Mammary epithelial cell (primary cell): ENCODE measurements around the gene FBLN2.
"Not testable (repeated sequence)": the region's sequence is repeated elsewhere in the genome, so short reads cannot be mapped to it uniquely, and the experiment has no call there.

Experiments used
- CTCF ChIP-seq, 2 donors: IDR thresholded peaks in 1 of 2; conservative IDR thresholded peaks in 1 of 2; 2 replicates each; pipeline ENCODE4 v1.5.1; 2011 to 2012; ENCODE audit warnings: inconsistent platforms in 2 of 2, low read length in 2 of 2, mild to moderate bottlenecking in 2 of 2, control low read depth in 1 of 2, low read depth in 1 of 2; ENCODE audit not compliant: insufficient read depth in 1 of 2; ENCODE audit errors: extremely low read depth in 1 of 2
- EZH2 ChIP-seq: IDR thresholded peaks from 2 replicates; pipeline ENCODE4 v1.6.1; 2012; ENCODE audit warnings: low read length, inconsistent platforms, borderline replicate concordance

- not testable (repeated sequence) for TF ChIP-seq EZH2; CTCF (conservative IDR thresholded peaks at IDR 0.05 in 1 of 2, IDR thresholded peaks at IDR 0.05 in 1 of 2; ENCODE audit: extremely low read depth in 1 of 2, insufficient read depth in 1 of 2, low read depth in 1 of 2, low read length in 2 of 2)
Observed at GRCh38 chr3:13521749-13522148, 27.2 kb upstream of the FBLN2 start.
